Activated CD8-positive, alpha-beta memory T cell treated with anti-CD3 and anti-CD28 coated beads, Interleukin-2, amount 10 ng/mL, durations not matched to agents 7 days and 5 days (primary cell): ENCODE results near the gene RCN2. TPM values are rescaled to one million over a fixed set of nuclear protein-coding genes. Genes with fewer than 3 reads are reported as not detected.
A peak's percentile ranks its signal among the peaks of the same experiment; 100 is the strongest.

Source experiments
- ATAC-seq: fragments of 150-1000 bp; cut with Tn5 transposase; one replicate; pipeline ENCODE4 v1.10.0; 2021; ENCODE audit warnings: moderate library complexity
- CTCF ChIA-PET: fragments of 350-600 bp; sonication (Branson Sonifier 250); formaldehyde crosslinking; loops from one replicate; lab custom pipeline; 2021; ENCODE audit warnings: antibody characterized with exemption; lab: Charles Lee
- DNase-seq: peaks from one replicate; pipeline ENCODE4 v3.0.0-alpha.2; 2020
- H3K27ac Mint-ChIP-seq: one replicate; pipeline ENCODE4 v1.8.0; 2021; ENCODE audit warnings: mild to moderate bottlenecking, mixed read lengths
- H3K27me3 Mint-ChIP-seq: one replicate; pipeline ENCODE4 v1.8.0; 2021; ENCODE audit warnings: mixed read lengths
- H3K36me3 Mint-ChIP-seq: one replicate; pipeline ENCODE4 v1.8.0; 2021; ENCODE audit warnings: mild to moderate bottlenecking, mixed read lengths
- H3K4me1 Mint-ChIP-seq: one replicate; pipeline ENCODE4 v1.8.0; 2021; ENCODE audit warnings: mixed read lengths
- H3K4me3 Mint-ChIP-seq: one replicate; pipeline ENCODE4 v1.8.0; 2021; ENCODE audit warnings: mild to moderate bottlenecking, moderate library complexity, mixed read lengths
- H3K9me3 Mint-ChIP-seq: one replicate; pipeline ENCODE4 v1.8.0; 2022; ENCODE audit warnings: low read depth, mixed read lengths
- total RNA-seq, 2 experiments: library from RNA; stranded (reverse); gene quantifications; one replicate each; pipeline ENCODE4 v1.2.3, GENCODE V29; 2021

RCN2 gene
- total RNA-seq, 2 experiments from 2014 or later = 22.5 to 28.6 TPM

DNA sequence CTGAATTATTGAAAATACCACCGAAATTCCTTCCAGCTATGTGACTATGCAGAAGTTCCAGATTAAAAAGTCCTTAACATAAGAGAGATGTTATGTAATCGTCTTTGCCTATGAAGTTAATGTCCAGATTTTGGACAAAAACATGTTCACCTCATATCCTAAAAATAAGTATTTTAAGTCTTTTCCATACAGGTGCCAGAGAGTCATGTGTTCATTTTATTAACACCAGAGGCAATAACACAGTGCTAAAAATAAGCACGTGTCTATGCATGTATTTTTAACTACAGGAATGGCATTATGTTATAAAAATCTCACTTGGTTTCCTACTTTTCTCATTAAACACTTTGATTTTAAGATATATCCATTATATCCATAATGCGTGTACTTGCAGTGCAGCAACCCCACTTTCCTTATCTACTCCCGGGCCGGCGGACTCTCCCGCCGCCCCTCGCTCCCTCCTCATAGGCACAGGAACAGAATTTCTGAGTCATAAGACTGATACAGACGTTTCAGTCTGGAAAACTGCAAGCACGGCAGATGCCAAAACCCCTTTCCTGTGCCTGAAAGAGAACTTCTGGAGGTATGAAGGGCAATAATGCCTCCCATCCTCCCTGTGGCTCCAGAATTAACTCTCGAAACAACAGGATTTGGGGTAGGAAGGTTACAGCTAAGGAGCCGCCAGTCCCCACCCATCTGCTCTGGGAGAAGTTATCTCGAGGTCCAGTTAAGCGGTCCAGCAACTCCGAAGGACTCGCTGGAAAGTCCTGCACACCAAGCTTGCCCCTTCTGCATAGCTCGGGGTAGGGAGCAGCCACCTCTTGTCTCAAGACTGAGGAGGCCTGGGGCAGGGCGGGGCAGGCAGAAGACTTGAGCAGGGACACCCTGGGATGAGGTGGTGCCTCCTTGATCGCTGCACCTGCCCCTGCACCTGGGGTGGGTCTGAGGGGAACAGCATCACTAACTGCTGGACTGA is 41.1 kb downstream of the RCN2 start:
- CTCF ChIA-PET = interaction anchor here (0.6 to 5.0 kb wide), 49 partner anchors 8 to 571 kb away, joined by 3 to 57 read pairs (median 7); partner anchors contain the start of gene PSTPIP1
- Mint-ChIP-seq H3K4me3 (no peak overlapping the region), H3K27ac (no peak overlapping the region), H3K27me3 (no peaks in the 10 kb centered on the region), H3K36me3 (peaks cover under 1% of the 10 kb centered on the region), H3K9me3 (peaks cover under 1% of the 10 kb centered on the region), H3K4me1 (peaks cover 29% of the 10 kb centered on the region)
- no peak for DNase-seq
- no peak for ATAC-seq

DNA sequence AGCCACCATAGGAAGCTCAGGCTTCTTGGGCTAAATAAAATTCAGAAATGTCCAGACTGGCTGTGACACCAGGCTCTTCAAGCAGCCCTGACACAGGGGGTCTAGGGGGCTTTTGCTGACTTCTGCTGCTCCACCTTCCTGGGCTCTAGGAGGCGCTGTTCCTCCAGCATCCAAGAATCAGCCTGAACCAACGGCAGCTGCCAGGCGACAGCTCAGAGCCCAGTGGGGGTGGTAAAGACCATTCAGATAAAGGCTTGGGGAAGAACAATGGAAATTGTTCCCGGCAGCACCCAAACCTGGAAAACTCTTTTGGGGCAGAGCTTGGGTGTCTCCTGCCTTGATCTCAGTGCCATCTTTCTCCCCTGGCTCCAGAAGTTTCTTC is 41.8 kb downstream of the RCN2 start:
- DNase-seq (peak; percentile 81), ATAC-seq (peak; percentile 71)
- Mint-ChIP-seq H3K9me3 (peaks cover 2% of the 10 kb centered on the region), H3K4me1 (peaks cover 34% of the 10 kb centered on the region), H3K36me3 (peaks cover 6% of the 10 kb centered on the region), H3K4me3 (no peak overlapping the region), H3K27me3 (no peaks in the 10 kb centered on the region), H3K27ac (no peak overlapping the region)
- CTCF ChIA-PET = interaction anchor here (0.8 to 5.0 kb wide), 47 partner anchors 9 to 637 kb away, joined by 3 to 57 read pairs (median 7); partner anchors contain the start of genes ISL2 and PSTPIP1

DNA sequence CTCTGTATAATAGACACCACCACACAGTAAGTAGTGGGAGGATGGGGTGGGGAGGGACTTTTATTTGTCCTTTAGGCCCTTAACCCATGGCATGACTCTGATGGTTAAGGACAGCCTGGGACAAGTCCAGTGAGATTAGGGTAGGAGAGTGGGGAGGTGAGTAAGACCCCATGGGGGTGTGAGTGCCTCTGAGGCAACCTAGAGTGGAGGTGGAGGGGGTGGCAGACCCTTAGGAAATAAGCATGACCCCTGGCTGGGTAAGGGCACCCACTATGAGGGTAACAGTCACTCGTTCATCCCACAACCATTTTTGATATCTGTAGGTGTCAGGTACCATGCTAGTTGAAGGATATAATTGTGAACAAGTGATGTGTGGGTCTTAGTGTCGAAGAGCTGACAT is 42.4 kb downstream of the RCN2 start:
- DNase-seq (no peak), ATAC-seq (no peak)
- Mint-ChIP-seq H3K9me3 (peaks cover 2% of the 10 kb centered on the region), H3K4me3 (no peak overlapping the region), H3K27me3 (no peaks in the 10 kb centered on the region), H3K36me3 (peaks cover 8% of the 10 kb centered on the region), H3K4me1 (peaks cover 35% of the 10 kb centered on the region), H3K27ac (no peak overlapping the region)
- CTCF ChIA-PET = interaction anchor here (0.8 to 5.0 kb wide), 45 partner anchors 9 to 637 kb away, joined by 3 to 57 read pairs (median 7); partner anchors contain the start of genes ISL2 and PSTPIP1

DNA sequence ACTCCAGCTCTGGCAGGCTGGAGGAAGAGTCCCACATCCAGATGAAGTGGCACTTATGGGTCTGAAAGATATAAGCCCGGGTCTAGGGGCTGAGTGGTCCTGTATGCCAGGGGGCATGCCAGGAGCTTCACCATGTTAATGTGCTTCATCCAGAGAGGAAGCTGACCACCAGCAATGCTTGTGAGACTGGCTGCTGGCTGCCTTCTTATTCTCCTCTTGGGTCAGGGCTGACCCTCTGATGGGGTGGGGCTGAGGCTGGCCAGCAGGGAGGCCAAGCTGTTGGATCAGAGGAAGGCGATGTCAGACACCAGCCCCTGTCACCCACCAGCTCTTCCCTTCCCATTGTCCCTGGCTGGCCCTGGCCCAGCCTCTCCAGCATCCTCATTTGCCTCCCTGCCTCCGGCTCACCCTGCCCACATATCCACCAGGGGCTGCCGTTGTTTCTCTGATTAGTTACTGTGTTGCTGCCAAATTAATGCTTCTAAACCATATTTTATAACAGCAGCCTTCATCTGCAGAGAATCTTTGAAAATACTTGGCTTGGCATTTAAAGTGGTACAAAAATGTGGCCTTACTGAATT is 43.0 kb downstream of the RCN2 start:
- Mint-ChIP-seq H3K4me3 (no peak overlapping the region), H3K4me1 (peaks cover 35% of the 10 kb centered on the region), H3K9me3 (peaks cover 2% of the 10 kb centered on the region), H3K27me3 (no peaks in the 10 kb centered on the region), H3K36me3 (peaks cover 8% of the 10 kb centered on the region), H3K27ac (no peak overlapping the region)
- CTCF ChIA-PET = interaction anchor here (0.9 to 5.0 kb wide), 29 partner anchors 10 to 638 kb away, joined by 3 to 57 read pairs (median 9); partner anchors contain the start of genes ISL2 and PSTPIP1
- DNase-seq (no peak), ATAC-seq (no peak)

DNA sequence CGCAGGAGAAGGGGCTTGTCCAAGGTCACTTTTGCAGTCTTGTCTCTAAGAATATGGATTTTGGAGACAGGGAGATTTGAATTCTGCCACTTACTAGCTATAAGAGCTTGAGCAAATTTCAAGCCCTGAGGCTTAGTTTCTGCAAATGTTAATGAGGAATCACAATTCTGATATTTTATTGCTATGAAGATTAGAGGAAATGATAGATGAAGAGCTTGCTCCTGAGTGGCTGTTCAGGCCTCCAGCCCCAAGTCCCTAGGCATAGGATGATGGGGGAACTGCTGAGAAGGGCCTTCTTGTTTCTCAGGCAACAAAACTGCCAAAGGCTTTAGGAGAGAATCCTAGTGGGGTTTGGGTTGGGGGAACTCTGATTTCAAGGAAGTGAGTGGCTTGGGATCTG is 44.6 kb downstream of the RCN2 start:
- H3K27me3 Mint-ChIP-seq = no peaks in the 10 kb centered on the region
- DNase-seq (no peak), ATAC-seq (no peak)
- H3K27ac Mint-ChIP-seq = peak overlapping the region; percentile 73
- H3K4me1 Mint-ChIP-seq = peaks cover 35% of the 10 kb centered on the region
- peaks cover 10% of the 10 kb centered on the region for H3K36me3 Mint-ChIP-seq
- CTCF ChIA-PET = interaction anchor here (1.0 to 5.0 kb wide), 13 partner anchors 9 to 567 kb away, joined by 3 to 36 read pairs (median 10); partner anchors contain the start of gene PSTPIP1
- peaks cover 5% of the 10 kb centered on the region for H3K9me3 Mint-ChIP-seq
- H3K4me3 Mint-ChIP-seq = no peak overlapping the region

DNA sequence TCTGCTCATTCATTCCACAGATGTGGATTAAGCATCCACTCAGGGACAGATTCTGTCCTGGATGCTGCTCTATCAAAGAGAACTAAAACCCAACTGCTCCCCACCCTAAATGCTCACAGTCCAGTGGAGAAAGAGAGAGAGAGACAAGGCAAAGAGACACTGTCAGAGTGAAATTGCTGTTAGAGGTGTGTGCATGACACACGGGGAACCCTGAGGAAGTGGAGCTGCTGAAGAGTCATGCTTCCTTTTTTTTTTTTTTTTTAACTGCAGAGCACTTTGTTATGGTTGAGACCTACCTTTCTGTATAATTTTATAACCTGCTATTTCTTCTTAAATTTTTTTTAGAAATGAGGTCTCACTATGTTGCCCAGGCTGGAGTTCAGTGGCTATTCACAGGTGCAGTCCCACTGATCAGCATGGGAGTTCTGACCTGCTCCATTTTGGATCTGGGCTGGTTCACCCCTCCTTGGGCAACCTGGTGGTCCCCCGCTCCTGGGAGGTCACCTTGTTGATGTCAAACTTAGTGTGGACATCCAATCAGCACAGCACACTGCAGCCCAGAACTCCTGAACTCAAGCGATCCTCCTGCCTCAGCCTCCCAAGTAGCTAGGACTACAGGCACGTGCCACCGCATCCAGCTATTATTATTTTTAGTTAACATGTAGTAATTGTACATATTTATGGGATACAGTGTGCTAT is 45.2 kb downstream of the RCN2 start:
- peaks cover 10% of the 10 kb centered on the region for H3K36me3 Mint-ChIP-seq
- ATAC-seq (peak; percentile 73), DNase-seq (peak; percentile 59)
- peaks cover 36% of the 10 kb centered on the region for H3K4me1 Mint-ChIP-seq
- CTCF ChIA-PET = interaction anchor here (0.7 to 5.0 kb wide), 16 partner anchors 8 to 567 kb away, joined by 3 to 36 read pairs (median 5); partner anchors contain the start of gene PSTPIP1
- H3K4me3 Mint-ChIP-seq = no peak overlapping the region
- H3K27ac Mint-ChIP-seq = peak overlapping the region; percentile 73
- H3K9me3 Mint-ChIP-seq = peaks cover 5% of the 10 kb centered on the region
- no peaks in the 10 kb centered on the region for H3K27me3 Mint-ChIP-seq

DNA sequence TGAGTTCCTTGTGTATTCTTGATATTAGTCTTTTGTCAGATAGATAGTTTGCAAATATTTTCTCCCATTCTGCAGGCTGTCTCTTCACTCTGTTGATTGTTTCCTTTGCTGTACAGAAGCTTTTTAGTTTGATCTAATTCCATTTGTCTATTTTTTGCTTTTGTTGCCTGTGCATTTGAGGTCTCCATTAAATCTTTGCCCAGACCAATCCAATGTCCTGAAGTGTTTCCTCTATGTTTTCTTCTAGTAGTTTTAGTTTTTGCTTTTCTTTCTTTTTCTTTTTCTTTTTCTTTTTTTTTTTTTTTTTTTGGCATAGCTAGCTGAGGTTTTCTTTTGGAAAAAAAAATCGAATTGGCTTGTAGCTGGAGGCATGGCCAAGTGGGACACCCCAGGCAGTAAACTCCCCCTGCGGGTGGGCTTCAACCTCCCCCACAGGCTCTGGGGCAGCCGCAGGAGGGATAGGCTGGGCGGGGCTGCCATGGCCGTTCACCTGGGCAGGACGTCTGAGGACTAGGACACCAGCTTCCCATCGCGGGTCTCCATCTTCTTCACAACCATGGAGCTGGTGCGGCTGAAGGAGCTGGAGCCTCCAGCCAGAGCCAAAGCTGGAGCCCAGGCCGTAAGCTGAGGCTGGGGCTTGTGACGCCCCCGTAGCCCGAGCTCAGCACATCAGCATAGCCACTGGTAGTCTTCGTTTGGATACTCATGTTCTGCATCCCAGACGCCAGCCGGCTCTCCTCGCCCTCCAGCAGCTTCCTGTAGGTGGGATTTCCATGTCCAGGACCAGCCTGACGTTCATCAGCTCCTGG is 47.2 kb downstream of the RCN2 start:
- no peak overlapping the region for H3K27ac Mint-ChIP-seq
- H3K4me1 Mint-ChIP-seq = peaks cover 47% of the 10 kb centered on the region
- peaks cover 5% of the 10 kb centered on the region for H3K9me3 Mint-ChIP-seq
- H3K27me3 Mint-ChIP-seq = no peaks in the 10 kb centered on the region
- no peak overlapping the region for H3K4me3 Mint-ChIP-seq
- DNase-seq (no peak), ATAC-seq (no peak)
- CTCF ChIA-PET = interaction anchor here (0.7 to 4.6 kb wide), 7 partner anchors 16 to 830 kb away, joined by 3 to 21 read pairs (median 3); no protein-coding TSS in a partner anchor
- peaks cover 10% of the 10 kb centered on the region for H3K36me3 Mint-ChIP-seq

DNA sequence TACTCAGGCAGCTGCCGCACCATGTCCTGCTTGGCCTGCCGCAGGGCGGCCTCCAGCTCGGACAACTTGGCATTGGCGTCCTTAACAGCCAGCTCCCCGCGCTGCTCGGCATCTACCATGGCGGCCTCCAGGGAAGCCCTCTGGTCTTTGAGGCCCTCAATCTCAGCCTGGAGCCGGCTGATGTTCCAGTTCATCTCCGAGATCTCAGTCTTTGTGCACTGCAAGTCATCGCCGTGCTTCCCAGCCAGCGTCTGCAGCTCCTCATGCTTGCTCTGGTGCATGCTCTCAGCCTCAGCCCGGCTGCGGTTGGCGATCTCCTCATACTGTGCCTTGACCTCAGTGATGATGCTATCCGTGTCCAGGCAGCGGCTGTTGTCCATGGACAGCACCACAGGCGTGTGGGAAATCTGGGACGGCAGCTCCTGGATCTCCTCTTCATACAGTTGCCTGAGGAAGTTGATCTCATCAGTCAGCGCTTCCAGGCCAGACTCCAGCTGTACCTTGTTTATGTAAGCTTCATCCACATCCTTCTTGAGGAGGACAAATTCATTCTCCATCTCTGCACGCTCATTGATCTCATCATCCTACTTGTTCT is 47.9 kb downstream of the RCN2 start:
- ATAC-seq (no peak), DNase-seq (peak; percentile 23)
- peaks cover 44% of the 10 kb centered on the region for H3K4me1 Mint-ChIP-seq
- H3K9me3 Mint-ChIP-seq = peaks cover 5% of the 10 kb centered on the region
- CTCF ChIA-PET = interaction anchor here (1.0 to 4.6 kb wide), 5 partner anchors 8 to 45 kb away, joined by 3 to 21 read pairs (median 3); no protein-coding TSS in a partner anchor
- no peaks in the 10 kb centered on the region for H3K27me3 Mint-ChIP-seq
- H3K27ac Mint-ChIP-seq = no peak overlapping the region
- peaks cover 10% of the 10 kb centered on the region for H3K36me3 Mint-ChIP-seq
- no peak overlapping the region for H3K4me3 Mint-ChIP-seq

DNA sequence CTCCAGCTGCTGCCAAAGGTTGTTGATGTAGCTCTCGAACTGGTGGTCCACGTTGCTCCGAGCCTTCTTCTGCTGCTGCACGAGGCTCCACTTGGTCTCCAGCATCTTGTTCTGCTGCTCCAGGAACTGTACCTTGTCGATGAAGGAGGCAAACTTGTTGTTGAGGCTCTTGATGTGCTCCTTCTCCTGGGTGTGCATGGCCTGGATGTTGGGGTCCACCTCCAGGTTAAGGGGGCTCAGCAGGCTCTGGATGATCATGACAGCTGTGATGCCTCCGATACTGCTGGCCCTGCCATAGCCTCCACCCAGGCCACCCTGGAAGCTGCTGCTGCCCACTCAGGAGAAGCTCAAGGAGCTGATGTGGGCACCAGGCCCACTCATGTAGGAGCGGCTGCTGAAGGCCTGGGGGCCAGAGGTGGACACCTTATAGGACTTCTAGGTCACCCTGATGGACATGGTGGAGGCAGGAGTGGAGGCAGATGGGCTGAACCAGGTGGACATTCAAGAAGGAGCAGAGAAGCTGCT is 48.5 kb downstream of the RCN2 start:
- Mint-ChIP-seq H3K27me3 (no peaks in the 10 kb centered on the region), H3K4me1 (peaks cover 39% of the 10 kb centered on the region), H3K4me3 (no peak overlapping the region), H3K36me3 (peaks cover 10% of the 10 kb centered on the region), H3K27ac (no peak overlapping the region), H3K9me3 (peaks cover 5% of the 10 kb centered on the region)
- ATAC-seq (no peak), DNase-seq (peak; percentile 27)
- CTCF ChIA-PET = interaction anchor here (0.8 to 4.6 kb wide), 6 partner anchors 8 to 44 kb away, joined by 3 to 21 read pairs (median 3); no protein-coding TSS in a partner anchor

DNA sequence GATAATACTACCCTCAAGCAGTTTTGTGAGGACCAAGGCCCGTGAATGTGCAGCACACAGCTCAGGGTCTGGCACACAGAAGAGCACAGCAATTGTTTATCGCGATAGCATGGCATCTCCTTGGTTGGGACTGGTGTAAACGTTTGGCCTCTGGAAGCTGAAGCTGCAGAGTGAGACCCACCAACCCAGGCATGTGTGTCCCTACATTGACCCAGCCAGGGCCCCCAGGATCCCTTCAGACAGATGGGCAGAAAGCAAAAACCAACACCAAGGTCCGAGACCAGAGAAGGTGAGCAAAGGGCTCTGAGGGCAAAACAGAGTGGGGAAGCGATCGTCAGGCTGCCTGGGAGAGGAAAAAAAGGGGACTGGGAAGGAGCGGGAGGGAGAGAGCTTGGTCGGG is 50.8 kb downstream of the RCN2 start:
- H3K27ac Mint-ChIP-seq = peak overlapping the region; percentile 61
- peaks cover 10% of the 10 kb centered on the region for H3K36me3 Mint-ChIP-seq
- peaks cover 5% of the 10 kb centered on the region for H3K9me3 Mint-ChIP-seq
- ATAC-seq (no peak), DNase-seq (no peak)
- CTCF ChIA-PET = interaction anchor here (0.9 to 4.3 kb wide), 6 partner anchors 10 to 561 kb away, joined by 3 to 16 read pairs (median 4); no protein-coding TSS in a partner anchor
- H3K4me3 Mint-ChIP-seq = no peak overlapping the region
- no peaks in the 10 kb centered on the region for H3K27me3 Mint-ChIP-seq
- H3K4me1 Mint-ChIP-seq = peaks cover 40% of the 10 kb centered on the region

DNA sequence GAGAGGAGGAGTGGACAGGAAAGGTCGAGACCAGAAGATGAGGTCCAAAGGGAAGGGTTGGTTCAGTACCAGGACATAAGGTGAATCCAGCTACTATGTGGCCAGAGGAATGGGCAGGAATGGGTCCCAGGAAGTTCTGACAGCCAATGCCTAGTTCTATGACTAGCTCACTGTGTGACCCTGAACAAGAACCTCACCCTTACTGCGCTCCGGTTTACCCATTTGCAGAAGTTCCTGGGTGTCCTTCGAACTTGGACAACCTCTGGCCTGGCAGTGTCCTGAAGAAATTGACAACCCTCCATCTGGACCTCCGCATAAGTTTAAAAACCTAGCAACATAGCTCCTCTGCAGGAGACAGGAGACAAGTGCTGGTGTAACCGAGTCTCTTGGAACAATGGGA is 51.2 kb downstream of the RCN2 start:
- Mint-ChIP-seq H3K4me1 (peaks cover 42% of the 10 kb centered on the region), H3K27ac (peak overlapping the region; percentile 61), H3K9me3 (peaks cover 4% of the 10 kb centered on the region), H3K4me3 (no peak overlapping the region), H3K27me3 (no peaks in the 10 kb centered on the region), H3K36me3 (peaks cover 8% of the 10 kb centered on the region)
- ATAC-seq (no peak), DNase-seq (no peak)
- CTCF ChIA-PET = interaction anchor here (0.9 to 4.3 kb wide), 5 partner anchors 10 to 560 kb away, joined by 3 to 16 read pairs (median 4); no protein-coding TSS in a partner anchor
